Measurements from ENCODE around the gene NLGN4X.

The NLGN4X gene

GRCh38 chrX:6169407-6169806 is 59.3 kb downstream of the NLGN4X start:
- no peak for TF ChIP-seq CTCF (conservative IDR thresholded peaks at IDR 0.05; ENCODE audit: control insufficient read depth, insufficient read depth, low read depth, low read length)
- no peak for DNase-seq (ENCODE audit: low read depth)
- no peak overlapping the region for H3K4me3 ChIP-seq (ENCODE audit: control insufficient read depth, low read depth, low read length)

- no peak for TF ChIP-seq CTCF (conservative IDR thresholded peaks at IDR 0.05; ENCODE audit: control insufficient read depth, insufficient read depth, low read depth, low read length)
- no peak overlapping the region for H3K4me3 ChIP-seq (ENCODE audit: control insufficient read depth, low read depth, low read length)
- DNase-seq (ENCODE audit: low read depth): no peak
Measured at GRCh38 chrX:6163721-6164120, 64.9 kb downstream of the NLGN4X start.

GRCh38 chrX:6159468-6159867 is 69.2 kb downstream of the NLGN4X start:
- DNase-seq (ENCODE audit: low read depth): no peak
- no peak for TF ChIP-seq CTCF (conservative IDR thresholded peaks at IDR 0.05; ENCODE audit: control insufficient read depth, insufficient read depth, low read depth, low read length)
- H3K4me3 ChIP-seq (ENCODE audit: control insufficient read depth, low read depth, low read length): no peak overlapping the region

GRCh38 chrX:6151971-6152370 is 76.7 kb downstream of the NLGN4X start:
- DNase-seq (ENCODE audit: low read depth): no peak
- TF ChIP-seq CTCF (conservative IDR thresholded peaks at IDR 0.05; ENCODE audit: control insufficient read depth, insufficient read depth, low read depth, low read length): no peak
- H3K4me3 ChIP-seq (ENCODE audit: control insufficient read depth, low read depth, low read length): no peak overlapping the region

- H3K4me3 ChIP-seq (ENCODE audit: control insufficient read depth, low read depth, low read length): no peak overlapping the region
- no peak for TF ChIP-seq CTCF (conservative IDR thresholded peaks at IDR 0.05; ENCODE audit: control insufficient read depth, insufficient read depth, low read depth, low read length)
- DNase-seq (ENCODE audit: low read depth): no peak
Measured at GRCh38 chrX:6149060-6149872, 79.4 kb downstream of the NLGN4X start.

GRCh38 chrX:6134255-6134654 is 94.4 kb downstream of the NLGN4X start:
- no peak for DNase-seq (ENCODE audit: low read depth)
- no peak for TF ChIP-seq CTCF (conservative IDR thresholded peaks at IDR 0.05; ENCODE audit: control insufficient read depth, insufficient read depth, low read depth, low read length)

More at GRCh38 chrX:6134255-6134654, 94.4 kb downstream of the NLGN4X start:
- no peak overlapping the region for H3K4me3 ChIP-seq (ENCODE audit: control insufficient read depth, low read depth, low read length)
